ENCODE results near the gene GPR55. TPM values are rescaled to one million over a fixed set of nuclear protein-coding genes. Genes with fewer than 3 reads are reported as not detected.

Gene GPR55
- total and polyA plus RNA-seq, 10 of the 15 experiments (the other 5 are each of a cell fraction or from before 2014, with no cell fraction given): 2.1 to 30.1 (median 16.2) TPM

DNA sequence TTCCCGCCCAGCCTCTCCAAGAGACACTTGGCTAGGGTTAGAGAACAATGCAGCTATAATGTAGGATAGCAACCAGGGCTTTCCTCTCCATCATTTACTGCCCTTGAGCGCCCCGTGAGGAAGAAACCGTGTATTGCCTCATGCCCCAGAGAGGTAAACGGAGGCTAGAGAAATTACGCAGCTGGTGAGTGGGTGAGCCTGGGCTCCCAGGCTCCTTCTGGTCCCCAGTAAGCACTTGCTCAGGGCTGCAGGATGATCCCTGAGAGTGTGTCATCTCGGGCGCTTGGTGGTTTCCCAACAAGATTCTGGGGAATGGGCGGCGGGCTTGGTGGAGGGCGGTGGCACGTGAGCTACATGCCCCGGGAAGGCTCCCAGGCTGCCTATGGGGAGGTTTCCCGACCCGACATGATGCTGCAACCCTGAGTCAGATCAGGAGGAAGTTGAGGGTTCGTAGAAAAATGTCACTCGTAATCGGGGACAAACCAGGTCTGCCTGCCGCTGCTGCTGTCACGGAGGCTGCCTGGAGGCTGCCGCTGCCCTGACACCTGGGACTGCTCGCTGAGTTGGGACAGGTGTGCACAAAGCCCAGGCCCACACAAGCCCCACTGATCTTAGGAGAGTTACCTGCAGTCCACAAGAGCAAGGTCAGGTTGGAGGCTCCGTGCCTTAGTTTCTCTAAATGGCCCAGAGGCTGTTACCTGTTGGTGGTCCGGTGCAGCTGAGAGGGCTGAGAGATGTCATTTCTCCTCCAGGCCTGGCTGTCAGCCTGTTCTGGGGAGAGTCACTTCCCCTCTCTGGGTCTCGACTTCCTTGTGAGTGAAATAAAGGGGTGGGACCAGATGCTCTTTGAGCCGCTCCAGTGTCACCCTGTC lies at the start of gene GPR55 (continued):
- TF ChIP-seq, protein P1, sequence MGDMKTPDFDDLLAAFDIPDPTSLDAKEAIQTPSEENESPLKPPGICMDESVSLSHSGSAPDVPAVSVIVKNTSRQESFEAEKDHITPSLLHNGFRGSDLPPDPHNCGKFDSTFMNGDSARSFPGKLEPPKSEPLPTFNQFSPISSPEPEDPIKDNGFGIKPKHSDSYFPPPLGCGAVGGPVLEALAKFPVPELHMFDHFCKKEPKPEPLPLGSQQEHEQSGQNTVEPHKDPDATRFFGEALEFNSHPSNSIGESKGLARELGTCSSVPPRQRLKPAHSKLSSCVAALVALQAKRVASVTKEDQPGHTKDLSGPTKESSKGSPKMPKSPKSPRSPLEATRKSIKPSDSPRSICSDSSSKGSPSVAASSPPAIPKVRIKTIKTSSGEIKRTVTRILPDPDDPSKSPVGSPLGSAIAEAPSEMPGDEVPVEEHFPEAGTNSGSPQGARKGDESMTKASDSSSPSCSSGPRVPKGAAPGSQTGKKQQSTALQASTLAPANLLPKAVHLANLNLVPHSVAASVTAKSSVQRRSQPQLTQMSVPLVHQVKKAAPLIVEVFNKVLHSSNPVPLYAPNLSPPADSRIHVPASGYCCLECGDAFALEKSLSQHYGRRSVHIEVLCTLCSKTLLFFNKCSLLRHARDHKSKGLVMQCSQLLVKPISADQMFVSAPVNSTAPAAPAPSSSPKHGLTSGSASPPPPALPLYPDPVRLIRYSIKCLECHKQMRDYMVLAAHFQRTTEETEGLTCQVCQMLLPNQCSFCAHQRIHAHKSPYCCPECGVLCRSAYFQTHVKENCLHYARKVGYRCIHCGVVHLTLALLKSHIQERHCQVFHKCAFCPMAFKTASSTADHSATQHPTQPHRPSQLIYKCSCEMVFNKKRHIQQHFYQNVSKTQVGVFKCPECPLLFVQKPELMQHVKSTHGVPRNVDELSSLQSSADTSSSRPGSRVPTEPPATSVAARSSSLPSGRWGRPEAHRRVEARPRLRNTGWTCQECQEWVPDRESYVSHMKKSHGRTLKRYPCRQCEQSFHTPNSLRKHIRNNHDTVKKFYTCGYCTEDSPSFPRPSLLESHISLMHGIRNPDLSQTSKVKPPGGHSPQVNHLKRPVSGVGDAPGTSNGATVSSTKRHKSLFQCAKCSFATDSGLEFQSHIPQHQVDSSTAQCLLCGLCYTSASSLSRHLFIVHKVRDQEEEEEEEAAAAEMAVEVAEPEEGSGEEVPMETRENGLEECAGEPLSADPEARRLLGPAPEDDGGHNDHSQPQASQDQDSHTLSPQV (IDR thresholded peaks at IDR 0.05): 0 out of 2 replicates have a peak, but pooled peaks have one; percentile 4
- TF ChIP-seq CHD2 (IDR thresholded peaks at IDR 0.05; ENCODE audit: borderline replicate concordance, low read depth, low read length): no peak; the same call in none of the 2 replicates
- TF ChIP-seq STAT1 (conservative IDR thresholded peaks at IDR 0.05): peak; percentile 83; the same call in 1 of the 2 replicates
- no peak for TF ChIP-seq PAX8 (IDR thresholded peaks at IDR 0.05)
- no peak for TF ChIP-seq KAT2A (conservative IDR thresholded peaks at IDR 0.05; ENCODE audit: control insufficient read depth, low read depth, low read length)
- TF ChIP-seq RFX5 (IDR thresholded peaks at IDR 0.05; ENCODE audit: low read depth, low read length): no peak
- TF ChIP-seq, protein P2, sequence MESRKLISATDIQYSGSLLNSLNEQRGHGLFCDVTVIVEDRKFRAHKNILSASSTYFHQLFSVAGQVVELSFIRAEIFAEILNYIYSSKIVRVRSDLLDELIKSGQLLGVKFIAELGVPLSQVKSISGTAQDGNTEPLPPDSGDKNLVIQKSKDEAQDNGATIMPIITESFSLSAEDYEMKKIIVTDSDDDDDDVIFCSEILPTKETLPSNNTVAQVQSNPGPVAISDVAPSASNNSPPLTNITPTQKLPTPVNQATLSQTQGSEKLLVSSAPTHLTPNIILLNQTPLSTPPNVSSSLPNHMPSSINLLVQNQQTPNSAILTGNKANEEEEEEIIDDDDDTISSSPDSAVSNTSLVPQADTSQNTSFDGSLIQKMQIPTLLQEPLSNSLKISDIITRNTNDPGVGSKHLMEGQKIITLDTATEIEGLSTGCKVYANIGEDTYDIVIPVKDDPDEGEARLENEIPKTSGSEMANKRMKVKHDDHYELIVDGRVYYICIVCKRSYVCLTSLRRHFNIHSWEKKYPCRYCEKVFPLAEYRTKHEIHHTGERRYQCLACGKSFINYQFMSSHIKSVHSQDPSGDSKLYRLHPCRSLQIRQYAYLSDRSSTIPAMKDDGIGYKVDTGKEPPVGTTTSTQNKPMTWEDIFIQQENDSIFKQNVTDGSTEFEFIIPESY (IDR thresholded peaks at IDR 0.05): no peak
- TF ChIP-seq POU2F2 (IDR thresholded peaks at IDR 0.05; ENCODE audit: borderline replicate concordance, low read depth, low read length): 0 out of 3 replicates have a peak, but pooled peaks have one; percentile 16
- TF ChIP-seq SMARCA5 (IDR thresholded peaks at IDR 0.05): peak; percentile 65; the same call in 1 of the 2 replicates
- no peak for TF ChIP-seq CBX5 (IDR thresholded peaks at IDR 0.05; ENCODE audit: low read depth)
- peak; percentile 42; the same call in 1 of the 2 replicates for TF ChIP-seq GATAD2B (conservative IDR thresholded peaks at IDR 0.05; ENCODE audit: low read depth)
- TF ChIP-seq, protein P3, sequence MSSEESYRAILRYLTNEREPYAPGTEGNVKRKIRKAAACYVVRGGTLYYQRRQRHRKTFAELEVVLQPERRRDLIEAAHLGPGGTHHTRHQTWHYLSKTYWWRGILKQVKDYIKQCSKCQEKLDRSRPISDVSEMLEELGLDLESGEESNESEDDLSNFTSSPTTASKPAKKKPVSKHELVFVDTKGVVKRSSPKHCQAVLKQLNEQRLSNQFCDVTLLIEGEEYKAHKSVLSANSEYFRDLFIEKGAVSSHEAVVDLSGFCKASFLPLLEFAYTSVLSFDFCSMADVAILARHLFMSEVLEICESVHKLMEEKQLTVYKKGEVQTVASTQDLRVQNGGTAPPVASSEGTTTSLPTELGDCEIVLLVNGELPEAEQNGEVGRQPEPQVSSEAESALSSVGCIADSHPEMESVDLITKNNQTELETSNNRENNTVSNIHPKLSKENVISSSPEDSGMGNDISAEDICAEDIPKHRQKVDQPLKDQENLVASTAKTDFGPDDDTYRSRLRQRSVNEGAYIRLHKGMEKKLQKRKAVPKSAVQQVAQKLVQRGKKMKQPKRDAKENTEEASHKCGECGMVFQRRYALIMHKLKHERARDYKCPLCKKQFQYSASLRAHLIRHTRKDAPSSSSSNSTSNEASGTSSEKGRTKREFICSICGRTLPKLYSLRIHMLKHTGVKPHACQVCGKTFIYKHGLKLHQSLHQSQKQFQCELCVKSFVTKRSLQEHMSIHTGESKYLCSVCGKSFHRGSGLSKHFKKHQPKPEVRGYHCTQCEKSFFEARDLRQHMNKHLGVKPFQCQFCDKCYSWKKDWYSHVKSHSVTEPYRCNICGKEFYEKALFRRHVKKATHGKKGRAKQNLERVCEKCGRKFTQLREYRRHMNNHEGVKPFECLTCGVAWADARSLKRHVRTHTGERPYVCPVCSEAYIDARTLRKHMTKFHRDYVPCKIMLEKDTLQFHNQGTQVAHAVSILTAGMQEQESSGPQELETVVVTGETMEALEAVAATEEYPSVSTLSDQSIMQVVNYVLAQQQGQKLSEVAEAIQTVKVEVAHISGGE (CRISPR knock-in tag; IDR thresholded peaks at IDR 0.05): no peak
- TF ChIP-seq, protein P4, sequence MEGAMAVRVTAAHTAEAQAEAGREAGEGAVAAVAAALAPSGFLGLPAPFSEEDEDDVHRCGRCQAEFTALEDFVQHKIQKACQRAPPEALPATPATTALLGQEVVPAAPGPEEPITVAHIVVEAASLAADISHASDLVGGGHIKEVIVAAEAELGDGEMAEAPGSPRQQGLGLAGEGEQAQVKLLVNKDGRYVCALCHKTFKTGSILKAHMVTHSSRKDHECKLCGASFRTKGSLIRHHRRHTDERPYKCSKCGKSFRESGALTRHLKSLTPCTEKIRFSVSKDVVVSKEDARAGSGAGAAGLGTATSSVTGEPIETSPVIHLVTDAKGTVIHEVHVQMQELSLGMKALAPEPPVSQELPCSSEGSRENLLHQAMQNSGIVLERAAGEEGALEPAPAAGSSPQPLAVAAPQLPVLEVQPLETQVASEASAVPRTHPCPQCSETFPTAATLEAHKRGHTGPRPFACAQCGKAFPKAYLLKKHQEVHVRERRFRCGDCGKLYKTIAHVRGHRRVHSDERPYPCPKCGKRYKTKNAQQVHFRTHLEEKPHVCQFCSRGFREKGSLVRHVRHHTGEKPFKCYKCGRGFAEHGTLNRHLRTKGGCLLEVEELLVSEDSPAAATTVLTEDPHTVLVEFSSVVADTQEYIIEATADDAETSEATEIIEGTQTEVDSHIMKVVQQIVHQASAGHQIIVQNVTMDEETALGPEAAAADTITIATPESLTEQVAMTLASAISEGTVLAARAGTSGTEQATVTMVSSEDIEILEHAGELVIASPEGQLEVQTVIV (IDR thresholded peaks at IDR 0.05; ENCODE audit: borderline replicate concordance, partially characterized antibody): no peak
- TF ChIP-seq MYC (IDR thresholded peaks at IDR 0.05; ENCODE audit: insufficient read depth, insufficient read length, insufficient replicate concordance, low read length, severe bottlenecking): peak; percentile 52
